Fibroblast of mammary gland (primary cell): Measurements from ENCODE around the gene PKD1.

Experiments used
- DNase-seq: peaks from one replicate; pipeline ENCODE4 v3.0.0-alpha.2; 2010; ENCODE audit warnings: low read depth
- H3K4me3 ChIP-seq: 2 replicates; pipeline ENCODE4 v1.5.1; 2011; ENCODE audit warnings: low read depth, mild to moderate bottlenecking, low read length, moderate library complexity; ENCODE audit not compliant: control insufficient read depth
- CTCF ChIP-seq: conservative IDR thresholded peaks from 2 replicates; pipeline ENCODE4 v1.5.1; 2011; ENCODE audit warnings: low read depth, low read length, inconsistent platforms; ENCODE audit not compliant: control insufficient read depth, insufficient read depth

PKD1 gene

GRCh38 chr16:2083876-2084780 lies 51.6 kb downstream of the PKD1 start:
- DNase-seq: no peak
- no peak overlapping the region for H3K4me3 ChIP-seq
- no peak for TF ChIP-seq CTCF

DNA sequence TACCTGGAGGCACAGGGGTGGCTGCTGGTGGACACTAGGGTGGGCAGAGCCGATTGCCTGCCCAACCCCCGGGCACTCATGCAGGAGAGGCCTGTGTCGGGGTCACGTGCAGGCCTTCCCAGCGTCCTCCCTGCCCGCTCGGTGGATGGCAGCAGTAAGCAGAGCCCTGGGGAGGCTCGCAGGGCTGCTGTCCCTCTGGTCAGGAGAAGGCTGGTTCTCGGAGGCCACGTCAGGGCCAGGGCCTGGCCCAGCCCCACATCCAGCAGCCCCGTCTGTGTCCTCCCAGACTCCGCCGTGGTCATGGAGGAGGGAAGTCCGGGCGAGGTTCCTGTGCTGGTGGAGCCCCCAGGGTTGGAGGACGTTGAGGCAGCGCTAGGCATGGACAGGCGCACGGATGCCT lies 52.3 kb downstream of the PKD1 start:
- no peak overlapping the region for H3K4me3 ChIP-seq
- no peak for DNase-seq
- TF ChIP-seq CTCF: no peak

GRCh38 chr16:2082983-2083364 lies 52.7 kb downstream of the PKD1 start:
- no peak for DNase-seq
- no peak for TF ChIP-seq CTCF
- no peak overlapping the region for H3K4me3 ChIP-seq

- peak; percentile 37 for DNase-seq
- H3K4me3 ChIP-seq: no peak overlapping the region
- TF ChIP-seq CTCF: no peak
Observed at GRCh38 chr16:2082171-2082982, 53.3 kb downstream of the PKD1 start.

DNA sequence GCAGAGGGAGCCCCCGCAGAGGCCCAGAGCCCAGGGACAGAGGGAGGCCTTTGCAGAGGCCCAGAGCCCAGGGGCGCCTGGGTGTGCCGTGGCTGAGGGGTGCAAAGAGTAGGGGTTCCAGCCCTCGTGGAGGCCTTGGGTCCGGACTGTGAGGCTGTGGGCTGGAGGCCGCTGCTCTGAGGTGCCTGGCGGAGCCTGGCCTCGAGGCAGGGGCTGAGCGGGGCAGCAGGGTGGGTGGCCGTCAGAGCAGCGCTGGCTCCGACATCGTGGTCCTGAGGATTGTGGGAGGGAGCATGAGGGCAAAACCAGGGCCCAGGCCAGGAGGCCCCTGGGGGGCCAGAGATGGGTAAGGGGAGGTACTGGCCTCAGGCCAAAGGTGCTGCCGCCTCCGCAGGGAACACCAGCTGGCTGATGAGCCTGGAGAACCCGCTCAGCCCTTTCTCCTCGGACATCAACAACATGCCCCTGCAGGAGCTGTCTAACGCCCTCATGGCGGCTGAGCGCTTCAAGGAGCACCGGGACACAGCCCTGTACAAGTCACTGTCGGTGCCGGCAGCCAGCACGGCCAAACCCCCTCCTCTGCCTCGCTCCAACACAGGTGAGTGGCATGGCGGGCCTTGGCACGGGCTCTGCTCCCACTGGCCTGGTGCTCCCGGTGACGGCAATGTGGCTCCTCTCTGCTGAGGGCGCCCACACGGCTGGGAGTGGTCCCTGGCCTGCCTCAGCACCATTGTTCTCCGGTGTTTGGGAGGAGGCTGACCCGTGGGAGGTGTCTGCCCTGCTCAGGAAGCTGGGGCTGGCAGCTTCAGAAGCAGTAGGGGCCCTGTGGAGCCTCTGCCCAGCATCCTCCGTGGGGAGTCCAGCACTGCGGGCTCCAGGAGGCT lies 54.3 kb downstream of the PKD1 start:
- TF ChIP-seq CTCF: no peak
- H3K4me3 ChIP-seq: no peak overlapping the region
- DNase-seq: no peak

DNA sequence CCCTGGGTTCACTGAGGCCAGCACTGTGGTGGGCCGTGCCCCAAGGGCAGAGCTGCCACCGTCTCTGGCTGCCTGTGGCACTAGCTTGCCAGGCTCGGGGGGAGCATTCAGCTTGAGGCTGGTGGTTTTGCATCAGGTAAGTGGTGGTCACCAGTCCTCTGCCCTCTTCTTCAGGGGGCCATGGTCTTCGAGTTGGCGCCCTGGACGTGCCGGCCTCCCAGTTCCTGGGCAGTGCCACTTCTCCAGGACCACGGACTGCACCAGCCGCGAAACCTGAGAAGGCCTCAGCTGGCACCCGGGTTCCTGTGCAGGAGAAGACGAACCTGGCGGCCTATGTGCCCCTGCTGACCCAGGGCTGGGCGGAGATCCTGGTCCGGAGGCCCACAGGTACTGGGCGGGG lies 55.7 kb downstream of the PKD1 start:
- no peak overlapping the region for H3K4me3 ChIP-seq
- TF ChIP-seq CTCF: no peak
- no peak for DNase-seq
